A204.1 (cell line): ENCODE results near the gene GAK.
"Not testable (repeated sequence)": the region's sequence is repeated elsewhere in the genome, so short reads cannot be mapped to it uniquely, and the experiment has no call there.

Source experiments
- FAIRE-seq: peaks from 2 replicates; lab custom pipeline; 2012; peaks lifted over from hg19 to GRCh38; lab: Jason Lieb, UNC

GAK gene

DNA sequence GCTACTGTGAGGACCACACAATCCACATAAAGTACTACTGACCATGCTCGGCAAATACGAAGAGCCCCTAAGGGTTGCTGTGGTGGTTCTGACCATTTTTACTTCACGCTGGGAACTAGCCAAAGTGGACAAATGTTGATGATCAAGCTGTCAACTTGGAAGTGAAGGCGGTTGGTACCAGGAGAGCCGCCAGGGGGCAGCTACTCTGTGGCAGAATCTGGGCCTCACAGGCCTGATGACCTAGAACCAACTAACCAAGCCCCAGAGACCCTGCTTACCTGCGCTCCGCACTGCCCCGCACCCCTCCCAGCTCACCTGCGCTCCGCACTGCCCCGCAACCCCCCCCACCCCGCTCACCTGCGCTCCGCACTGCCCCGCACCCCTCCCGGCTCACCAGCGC, 5.6 kb downstream of the GAK start:
- FAIRE-seq: no peak

DNA sequence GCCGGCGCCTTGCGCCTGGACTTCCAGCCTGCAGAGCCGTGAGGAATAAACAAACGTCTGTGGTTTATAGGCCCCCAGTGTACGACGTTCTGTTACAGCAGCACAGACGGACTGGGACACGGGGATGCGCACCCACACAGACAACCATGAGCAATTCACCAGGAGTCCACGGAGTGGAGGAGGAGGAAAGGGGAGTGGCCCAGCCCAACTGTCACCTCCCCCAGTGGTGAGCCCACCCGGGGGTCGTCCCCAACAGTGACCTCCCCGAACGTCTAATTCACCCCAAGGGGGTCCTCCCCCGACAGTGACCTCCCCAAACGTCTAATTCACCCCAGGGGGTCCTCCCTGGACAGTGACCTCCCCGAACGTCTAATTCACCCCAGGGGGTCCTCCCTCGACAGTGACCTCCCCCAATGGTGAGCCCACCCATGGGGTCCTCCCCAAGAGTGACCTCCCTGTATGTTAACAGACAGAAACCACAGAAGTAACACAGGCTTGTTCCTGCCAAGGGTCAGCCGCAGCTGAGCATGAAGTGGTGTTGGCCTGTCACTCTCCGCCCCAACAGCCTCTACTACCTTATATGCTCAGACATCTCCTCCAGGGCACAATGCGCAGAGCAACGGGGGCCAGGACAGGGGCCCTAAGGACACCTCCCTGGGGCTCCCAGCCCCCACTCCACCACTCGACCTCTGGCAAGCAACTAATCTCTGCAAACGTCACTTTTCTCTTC, 6.2 kb downstream of the GAK start:
- no peak for FAIRE-seq

DNA sequence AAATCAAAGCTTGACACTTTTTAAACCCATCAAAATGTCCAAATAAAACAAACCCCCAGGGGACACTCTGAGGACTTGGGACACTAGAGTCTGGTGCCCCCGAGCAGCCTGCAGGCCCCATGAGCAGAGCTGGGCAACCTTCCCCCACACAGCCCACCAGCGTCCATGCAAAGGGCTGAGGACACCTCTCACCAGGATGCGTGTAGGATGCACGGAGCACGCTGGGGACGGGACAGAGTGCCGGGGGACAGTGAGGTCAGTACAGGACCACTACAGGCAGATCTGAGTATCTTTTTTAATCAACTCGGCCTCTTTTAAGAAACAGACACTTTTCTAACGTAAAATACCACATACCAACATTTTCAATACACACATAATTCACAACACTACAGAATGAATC, 6.9 kb downstream of the GAK start:
- no peak for FAIRE-seq

GRCh38 chr4:924107-925096, 7.7 kb downstream of the GAK start:
- no peak for FAIRE-seq

GRCh38 chr4:921830-922331, 10.2 kb downstream of the GAK start:
- FAIRE-seq: no peak

DNA sequence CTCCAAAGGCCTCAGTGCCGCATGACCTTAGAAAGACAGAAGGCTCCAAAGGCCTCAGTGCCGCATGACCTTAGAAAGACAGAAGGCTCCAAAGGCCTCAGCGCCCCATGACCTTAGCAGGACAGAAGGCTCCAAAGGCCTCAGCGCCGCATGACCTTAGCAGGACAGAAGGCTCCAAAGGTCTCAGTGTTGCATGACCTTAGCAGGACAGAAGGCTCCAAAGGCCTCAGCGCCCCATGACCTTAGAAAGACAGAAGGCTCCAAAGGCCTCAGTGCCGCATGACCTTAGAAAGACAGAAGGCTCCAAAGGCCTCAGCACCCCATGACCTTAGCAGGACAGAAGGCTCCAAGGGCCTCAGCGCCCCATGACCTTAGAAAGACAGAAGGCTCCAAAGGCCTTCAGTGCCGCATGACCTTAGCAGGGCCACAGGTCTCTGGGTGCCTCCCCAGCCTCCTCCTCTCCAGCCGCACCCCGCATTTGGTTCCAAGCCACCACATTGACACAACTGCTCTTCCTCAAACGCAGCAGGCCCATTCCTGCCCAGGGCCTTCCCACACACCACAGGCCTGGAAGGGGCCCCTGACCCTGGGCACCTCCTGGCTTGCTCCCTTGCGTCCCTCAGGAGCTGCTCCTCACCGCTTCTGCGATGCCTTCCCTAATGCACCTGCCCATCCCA, 13.0 kb downstream of the GAK start:
- FAIRE-seq: not testable (repeated sequence)

GRCh38 chr4:918591-918990, 13.5 kb downstream of the GAK start:
- not testable (repeated sequence) for FAIRE-seq

DNA sequence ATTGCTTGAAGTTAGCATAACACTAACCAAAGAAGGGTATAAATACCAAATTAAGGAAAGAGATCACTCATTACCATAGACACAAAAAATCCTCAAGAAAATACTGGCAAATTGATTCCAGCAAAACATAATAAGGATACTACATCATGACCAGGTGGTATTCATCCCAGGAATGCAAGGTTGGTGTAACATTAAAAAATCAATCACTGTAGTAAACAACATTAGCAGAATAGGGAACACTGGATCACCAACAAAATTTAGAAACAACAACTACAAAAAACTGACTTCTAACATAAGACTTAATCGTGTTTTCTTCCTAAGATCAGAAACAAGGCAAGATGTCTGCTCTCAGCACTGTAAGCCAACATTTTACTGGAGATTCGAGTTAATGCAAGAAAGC, 14.1 kb downstream of the GAK start:
- FAIRE-seq: no peak

DNA sequence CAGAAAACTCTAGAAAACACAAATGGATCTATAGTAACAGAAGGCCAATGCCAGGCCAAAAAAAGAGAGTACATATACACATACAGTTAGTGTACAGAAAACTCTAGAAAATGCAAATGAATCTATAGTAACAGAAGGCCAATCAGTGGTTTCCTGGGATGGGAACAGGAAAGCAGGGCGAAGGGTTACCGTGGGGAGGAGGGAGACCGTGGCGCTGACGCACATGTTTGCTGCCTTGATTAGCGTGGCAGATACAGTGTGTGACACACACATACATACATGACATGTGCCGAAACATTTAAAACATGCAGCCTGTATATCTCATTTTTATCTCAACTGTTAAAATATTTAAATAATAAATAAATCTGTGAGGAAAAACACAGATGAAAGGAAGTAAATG, 14.7 kb downstream of the GAK start:
- no peak for FAIRE-seq

DNA sequence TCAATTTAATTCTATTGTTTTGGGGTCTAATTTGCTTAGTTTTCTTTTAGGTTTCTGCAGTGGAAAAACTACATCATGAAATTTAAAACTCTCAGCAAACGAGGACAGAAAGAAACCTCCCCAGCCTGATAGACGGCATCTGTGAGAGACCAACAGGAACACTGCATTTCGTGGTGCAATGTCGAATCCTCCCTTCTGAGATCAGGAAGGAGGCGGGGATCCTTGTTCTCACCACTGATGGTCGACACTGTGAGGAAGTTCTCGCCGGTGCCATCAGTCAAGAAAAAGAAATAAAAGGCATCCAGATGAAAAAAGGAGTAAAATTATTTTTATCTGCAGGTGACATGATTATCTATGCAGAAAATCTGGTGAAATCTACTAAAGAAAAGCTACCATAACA, 16.5 kb downstream of the GAK start:
- FAIRE-seq: no peak

- no peak for FAIRE-seq
These were observed 17.1 kb downstream of the GAK start for GRCh38 chr4:915041-915474.

DNA sequence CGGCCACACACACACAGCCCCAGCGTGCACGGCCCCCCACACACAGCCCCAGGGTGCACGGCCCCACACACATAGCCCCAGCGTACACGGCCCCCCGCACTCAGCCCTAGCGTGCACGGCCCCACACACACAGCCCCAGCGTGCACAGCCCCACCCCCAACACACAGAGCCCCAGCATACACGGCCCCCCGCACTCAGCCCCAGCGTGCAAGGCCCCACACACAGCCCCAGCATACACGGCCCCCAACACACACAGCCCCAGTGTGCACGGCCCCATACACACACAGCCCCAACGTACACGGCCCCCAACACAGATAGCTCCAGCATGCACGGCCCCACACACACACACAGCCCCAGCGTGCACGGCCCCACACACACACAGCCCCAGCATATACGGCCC, 17.6 kb downstream of the GAK start:
- no peak for FAIRE-seq

DNA sequence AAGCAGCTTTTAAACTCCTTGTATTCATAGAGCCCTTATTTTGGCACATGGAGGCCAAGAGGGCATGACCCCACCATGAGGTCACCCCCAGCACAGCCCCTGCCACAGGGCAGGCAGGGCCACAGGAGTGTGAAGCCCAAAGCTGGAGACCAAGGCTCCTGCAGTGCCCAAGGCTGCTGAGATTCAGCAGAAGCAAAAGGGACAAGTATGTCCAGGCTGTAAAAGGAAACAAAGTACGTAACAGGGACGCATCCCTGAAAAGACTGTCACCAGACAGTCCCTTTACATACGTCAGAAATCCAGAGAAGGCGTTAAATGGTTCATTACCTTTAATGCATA, 18.9 kb downstream of the GAK start:
- FAIRE-seq: no peak

GRCh38 chr4:912548-913279, 19.4 kb downstream of the GAK start:
- FAIRE-seq: no peak

DNA sequence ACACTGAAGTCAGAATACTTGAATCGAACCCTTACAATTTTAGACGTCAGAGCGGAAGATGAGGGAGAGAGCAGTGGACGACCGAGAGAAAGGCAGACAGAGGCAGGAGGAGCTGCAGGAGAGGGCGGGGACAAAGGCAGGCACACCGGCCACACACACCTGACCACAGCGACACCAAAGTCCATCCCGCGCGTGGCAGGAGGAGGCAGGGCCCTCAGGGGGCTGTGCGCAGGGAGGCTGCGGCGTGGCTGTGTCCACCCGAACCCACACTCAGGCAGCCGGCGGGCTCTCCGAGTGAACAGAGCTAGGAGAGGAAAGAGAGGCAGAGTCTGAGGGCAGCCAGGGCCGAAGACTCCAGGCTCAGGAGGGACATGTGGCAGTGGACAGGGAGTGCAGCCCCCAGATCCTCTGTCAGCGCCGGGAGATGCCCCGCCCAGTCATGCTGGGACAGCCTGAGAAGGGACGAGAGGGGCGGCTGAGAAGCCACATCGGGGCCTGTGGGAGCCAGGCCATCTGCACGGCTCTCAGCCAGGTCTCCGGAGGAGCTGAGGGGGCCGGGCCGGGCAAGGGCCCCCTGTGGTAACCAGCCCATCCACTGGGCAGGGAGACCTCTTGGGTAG, 20.1 kb downstream of the GAK start:
- no peak for FAIRE-seq

DNA sequence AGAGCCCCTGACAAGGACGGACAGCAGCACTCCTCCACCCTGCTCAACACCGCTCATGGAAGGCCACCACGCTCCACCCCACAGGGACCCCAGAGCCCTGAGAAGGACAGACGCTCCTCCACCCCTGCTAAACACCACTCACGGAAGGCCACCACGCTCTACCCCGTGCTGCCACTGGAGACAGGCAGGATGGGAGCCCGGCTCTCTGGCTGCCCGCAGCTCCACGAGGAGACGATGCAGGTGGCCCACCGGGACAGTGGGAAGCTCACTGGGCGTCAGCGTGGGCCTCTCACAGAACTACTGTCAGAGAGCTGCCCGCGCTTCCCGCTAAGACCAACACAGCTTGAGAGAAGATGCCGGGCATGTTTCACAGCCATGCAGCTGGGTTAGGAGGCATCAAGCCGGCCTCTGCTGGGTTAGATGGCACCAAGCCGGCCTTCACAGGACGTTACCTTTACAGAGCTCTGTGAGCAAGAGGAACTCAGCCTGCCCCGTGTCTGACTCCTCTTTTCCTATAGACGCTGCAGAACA, 20.8 kb downstream of the GAK start:
- no peak for FAIRE-seq

DNA sequence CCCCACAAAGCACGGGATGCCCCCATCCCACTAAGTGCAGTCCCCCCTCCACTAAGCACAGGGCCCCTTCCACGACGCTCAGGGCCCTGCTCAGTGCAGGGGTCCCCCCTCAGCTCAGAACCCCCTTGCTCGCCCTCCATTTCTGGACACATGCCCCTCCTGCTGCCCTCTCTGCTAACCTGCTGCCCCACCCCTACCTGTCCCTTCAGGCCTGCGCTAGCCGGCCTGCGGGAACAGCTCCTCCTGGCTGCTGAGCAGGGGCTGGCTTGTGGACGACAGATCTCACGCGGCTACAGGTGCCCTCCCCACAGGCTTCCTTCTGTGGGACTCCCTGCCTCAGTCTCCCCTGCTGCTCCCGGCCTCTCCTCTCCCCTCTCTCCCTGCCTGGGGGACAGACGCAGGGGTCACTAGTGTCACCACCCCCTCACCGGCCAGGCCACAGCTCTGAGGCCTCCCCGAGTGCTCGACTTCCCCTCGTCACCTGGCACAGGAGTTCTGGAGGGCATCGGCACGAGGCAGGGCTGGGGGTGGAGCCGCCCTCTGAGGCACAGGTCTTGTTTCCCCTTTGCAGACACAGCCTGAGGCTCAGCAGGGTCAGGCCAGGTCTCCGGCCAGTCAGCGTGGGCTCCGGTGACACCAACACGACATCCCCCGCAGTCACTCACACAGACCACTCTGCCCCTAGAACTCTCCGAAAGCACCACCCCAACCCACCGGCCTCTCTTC, 21.6 kb downstream of the GAK start:
- FAIRE-seq: no peak

GRCh38 chr4:909821-910220, 22.3 kb downstream of the GAK start:
- no peak for FAIRE-seq

GRCh38 chr4:909131-909571, 23.0 kb downstream of the GAK start:
- FAIRE-seq: no peak

DNA sequence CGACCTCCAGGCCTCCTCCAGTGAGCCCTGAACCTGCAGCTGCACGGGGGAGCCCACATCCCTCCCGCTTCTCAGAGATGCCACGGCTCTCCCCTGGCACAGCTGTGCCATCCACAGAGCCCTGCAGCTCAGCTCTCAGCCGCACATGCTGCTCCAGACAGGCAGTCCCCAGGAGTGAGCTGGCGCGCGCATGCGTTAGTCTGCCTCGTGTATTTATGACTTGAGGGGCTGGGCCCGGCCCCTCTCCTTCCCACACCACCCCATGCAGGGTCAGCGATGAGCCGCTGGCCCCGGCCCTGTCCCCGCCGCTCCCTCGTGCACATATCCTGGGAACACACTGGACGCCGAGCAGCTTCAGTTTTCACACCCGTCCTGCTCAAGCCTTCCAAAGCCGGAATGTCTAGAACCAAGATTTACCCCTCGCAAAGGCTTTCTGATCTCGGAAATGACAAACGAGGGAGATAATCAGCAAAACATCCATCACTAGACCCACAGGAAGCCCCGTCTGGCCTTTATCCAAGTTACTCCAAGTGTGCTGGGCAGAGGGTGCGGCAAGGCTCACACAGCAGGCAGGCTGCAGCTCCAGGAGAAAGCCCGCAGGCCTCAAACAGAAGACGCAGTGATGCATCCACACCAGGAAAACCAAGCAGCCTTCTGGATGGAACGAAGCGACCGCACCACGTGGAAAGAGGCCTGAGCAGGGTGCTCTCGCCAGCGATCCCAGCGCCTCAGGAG, 24.3 kb downstream of the GAK start:
- FAIRE-seq: no peak
